ENCODE data around the gene LRRC45. TPM values are rescaled to one million over a fixed set of nuclear protein-coding genes. Genes with fewer than 3 reads are reported as not detected.

LRRC45 gene
- total RNA-seq, 4 donors from 2014 or later: 0.29 to 14.2 (median 5.3) TPM

GRCh38 chr17:82013772-82014321 is 9.3 kb upstream of the LRRC45 start:
- Histone ChIP-seq H3K36me3 (no peaks in the 10 kb centered on the region), H3K9me3 (no peaks in the 10 kb centered on the region), H3K27ac (peak overlapping the region; percentile 65 to 71), H3K4me1 (no peaks in the 10 kb centered on the region), H3K27me3 (no peaks in the 10 kb centered on the region), H3K4me3 (no peak overlapping the region)
- TF ChIP-seq CTCF (IDR thresholded peaks at IDR 0.05) (no peak), POLR2A (IDR thresholded peaks at IDR 0.05) (no peak)
- intact Hi-C loops (cut with DNase I; ENCODE audit: low total_unique reads): no loop called here
- no peak for DNase-seq

- no peaks in the 10 kb centered on the region for H3K9me3 ChIP-seq
- H3K4me1 ChIP-seq: no peaks in the 10 kb centered on the region
- H3K4me3 ChIP-seq: no peak overlapping the region
- H3K36me3 ChIP-seq: no peaks in the 10 kb centered on the region
- DNase-seq: no peak
- H3K27me3 ChIP-seq: no peaks in the 10 kb centered on the region
- TF ChIP-seq POLR2A (IDR thresholded peaks at IDR 0.05): no peak
- TF ChIP-seq CTCF (IDR thresholded peaks at IDR 0.05): no peak
- intact Hi-C loops (cut with DNase I; ENCODE audit: low total_unique reads): no loop called here
- H3K27ac ChIP-seq: no peak overlapping the region
These were observed 8.7 kb upstream of the LRRC45 start for GRCh38 chr17:82014432-82014831.

- TF ChIP-seq CTCF (IDR thresholded peaks at IDR 0.05): no peak
- TF ChIP-seq POLR2A (IDR thresholded peaks at IDR 0.05): no peak
- no peaks in the 10 kb centered on the region for H3K9me3 ChIP-seq
- H3K27me3 ChIP-seq: no peaks in the 10 kb centered on the region
- intact Hi-C loops (cut with DNase I; ENCODE audit: low total_unique reads): loop anchor here (5.0 kb wide), 1 partner anchor 53 kb away; the partner anchor contains the start of gene NOTUM
- DNase-seq: no peak
- no peaks in the 10 kb centered on the region for H3K36me3 ChIP-seq
- H3K4me3 ChIP-seq: no peak overlapping the region
- H3K4me1 ChIP-seq: no peaks in the 10 kb centered on the region
- H3K27ac ChIP-seq: no peak overlapping the region
These were observed 8.2 kb upstream of the LRRC45 start for GRCh38 chr17:82014971-82015310.

- TF ChIP-seq POLR2A (IDR thresholded peaks at IDR 0.05) (no peak), CTCF (IDR thresholded peaks at IDR 0.05) (no peak)
- intact Hi-C loops (cut with DNase I; ENCODE audit: low total_unique reads): loop anchor here (5.0 kb wide), 1 partner anchor 53 kb away; the partner anchor contains the start of gene NOTUM
These were observed 7.7 kb upstream of the LRRC45 start for GRCh38 chr17:82015311-82015971.

GRCh38 chr17:82016061-82016874 is 6.8 kb upstream of the LRRC45 start:
- intact Hi-C loops (cut with DNase I; ENCODE audit: low total_unique reads): loop anchor here (5.0 kb wide), 1 partner anchor 54 kb away; the partner anchor contains the start of gene NOTUM
- Histone ChIP-seq H3K4me3 (no peak overlapping the region), H3K4me1 (peaks cover 0 to 1% of the 10 kb centered on the region in 2 donors), H3K27me3 (no peaks in the 10 kb centered on the region), H3K27ac (no peak overlapping the region), H3K36me3 (no peaks in the 10 kb centered on the region), H3K9me3 (no peaks in the 10 kb centered on the region)
- no peak for TF ChIP-seq CTCF (IDR thresholded peaks at IDR 0.05)
- TF ChIP-seq POLR2A (IDR thresholded peaks at IDR 0.05): no peak
- DNase-seq: no peak

More at GRCh38 chr17:82015311-82015971, 7.7 kb upstream of the LRRC45 start:
- H3K9me3 ChIP-seq: no peaks in the 10 kb centered on the region
- no peak overlapping the region for H3K4me3 ChIP-seq
- no peaks in the 10 kb centered on the region for H3K4me1 ChIP-seq
- H3K27me3 ChIP-seq: no peaks in the 10 kb centered on the region
- DNase-seq: no peak
- no peaks in the 10 kb centered on the region for H3K36me3 ChIP-seq
- no peak overlapping the region for H3K27ac ChIP-seq

Measured in uterus (tissue), 4 donors.